Activated T-cell treated with anti-CD3 and anti-CD28 coated beads for 1 hour (primary cell): Measurements from ENCODE around the gene HPCAL1.

ENCODE experiments used
- DNase-seq: peaks from one replicate; pipeline ENCODE4 v3.0.0-alpha.2; 2020; ENCODE audit warnings: low read depth

HPCAL1 gene

DNA sequence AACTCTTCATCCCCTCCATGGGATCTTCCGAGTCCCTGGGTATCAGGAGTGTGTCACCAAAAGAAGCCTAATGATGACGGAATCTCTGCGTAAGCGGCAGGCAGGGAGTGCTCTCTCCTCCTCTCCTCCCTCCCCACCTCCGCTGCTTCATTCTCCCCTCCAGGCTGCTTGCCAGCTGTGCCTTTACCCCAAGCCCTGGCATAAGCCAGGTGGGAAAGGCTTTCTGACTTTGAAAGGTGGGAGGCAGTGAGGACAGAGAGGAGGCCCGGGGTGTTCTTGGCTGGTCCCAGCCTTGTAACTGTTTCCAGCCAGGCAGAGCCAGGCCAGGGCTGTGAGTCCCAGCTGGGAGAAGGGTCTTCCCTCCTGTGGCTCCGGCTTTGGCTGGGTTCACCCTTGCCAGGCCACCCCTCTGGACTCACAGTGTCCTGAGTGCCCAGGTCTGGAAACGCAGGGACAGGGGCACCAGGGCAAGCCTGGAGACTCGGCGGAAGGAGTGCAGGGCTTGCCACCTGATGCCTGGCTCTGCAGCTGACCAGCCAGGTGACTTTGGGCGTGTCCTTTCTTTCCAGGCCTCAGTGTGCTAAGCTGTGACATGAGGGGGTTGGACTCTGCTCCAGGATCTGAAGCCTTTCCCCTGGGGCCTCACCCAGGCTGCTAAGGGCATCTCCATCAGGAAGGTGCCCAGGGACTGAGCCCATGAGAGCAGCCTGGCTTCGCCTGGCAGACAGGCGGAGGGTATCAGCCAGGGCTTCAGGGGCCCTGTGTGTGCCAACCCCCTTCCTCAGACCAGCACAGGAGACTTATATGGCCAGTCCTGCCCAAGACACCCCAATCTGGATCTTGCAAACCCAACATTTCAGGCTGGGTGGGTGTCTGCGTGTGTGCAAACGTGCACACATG lies 32.7 kb upstream of the HPCAL1 start:
- DNase-seq, result no peak

DNA sequence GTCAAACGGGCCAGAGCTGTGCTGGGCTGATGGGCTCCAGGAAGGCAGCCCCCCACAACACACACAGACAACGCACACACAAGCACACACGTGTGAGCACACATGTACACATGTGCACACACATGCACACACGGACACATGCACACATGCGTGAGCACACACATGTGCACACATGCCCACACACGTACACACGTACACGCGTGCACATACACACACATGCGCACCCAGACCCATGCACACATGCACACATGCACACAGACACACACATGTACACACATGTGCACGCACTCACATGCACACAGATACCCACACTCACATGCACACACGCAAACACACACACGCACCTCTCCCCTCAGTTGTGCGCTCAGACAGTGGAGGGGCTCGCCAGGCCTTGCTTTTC lies 31.2 kb upstream of the HPCAL1 start:
- DNase-seq, result no peak

DNA sequence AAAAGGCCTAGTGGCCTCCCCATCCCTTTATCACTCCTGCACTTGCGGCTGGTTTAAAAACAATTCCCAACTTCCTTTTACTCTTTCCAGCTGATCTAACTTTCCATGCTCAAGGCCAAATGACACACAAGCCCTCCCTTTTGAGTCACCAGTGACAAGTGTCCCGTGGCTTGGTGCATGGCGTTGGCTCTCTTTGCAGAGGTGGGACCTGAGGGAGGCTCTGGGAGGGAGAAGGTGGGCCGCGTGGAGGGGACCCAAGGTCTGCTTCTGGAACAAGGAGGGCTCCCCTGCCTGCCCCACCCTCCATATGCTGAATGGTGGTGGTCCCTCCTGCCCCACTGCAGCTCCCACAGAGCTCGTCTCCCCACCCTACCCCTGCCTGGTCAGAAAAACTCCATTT lies 30.8 kb upstream of the HPCAL1 start:
- no peak for DNase-seq

DNA sequence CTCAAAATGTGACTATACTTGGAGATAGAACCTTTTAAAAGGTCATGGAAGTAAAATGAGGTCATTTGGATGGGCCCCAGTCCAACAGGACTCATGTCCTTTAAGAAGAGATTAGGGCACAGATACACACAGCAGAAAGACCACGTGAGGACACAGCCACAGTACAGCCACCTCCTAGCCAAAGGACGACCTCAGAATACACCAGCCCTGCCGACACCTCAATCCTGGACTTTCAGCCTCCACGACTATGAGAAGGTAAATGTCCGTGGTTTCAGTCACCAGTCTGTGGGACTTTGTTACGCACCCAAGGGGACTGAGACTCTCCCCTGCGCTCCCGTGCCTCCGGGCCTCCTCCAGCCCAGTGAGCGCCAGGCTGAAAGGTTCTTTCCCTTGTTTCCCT lies 30.2 kb upstream of the HPCAL1 start:
- DNase-seq, result no peak

DNA sequence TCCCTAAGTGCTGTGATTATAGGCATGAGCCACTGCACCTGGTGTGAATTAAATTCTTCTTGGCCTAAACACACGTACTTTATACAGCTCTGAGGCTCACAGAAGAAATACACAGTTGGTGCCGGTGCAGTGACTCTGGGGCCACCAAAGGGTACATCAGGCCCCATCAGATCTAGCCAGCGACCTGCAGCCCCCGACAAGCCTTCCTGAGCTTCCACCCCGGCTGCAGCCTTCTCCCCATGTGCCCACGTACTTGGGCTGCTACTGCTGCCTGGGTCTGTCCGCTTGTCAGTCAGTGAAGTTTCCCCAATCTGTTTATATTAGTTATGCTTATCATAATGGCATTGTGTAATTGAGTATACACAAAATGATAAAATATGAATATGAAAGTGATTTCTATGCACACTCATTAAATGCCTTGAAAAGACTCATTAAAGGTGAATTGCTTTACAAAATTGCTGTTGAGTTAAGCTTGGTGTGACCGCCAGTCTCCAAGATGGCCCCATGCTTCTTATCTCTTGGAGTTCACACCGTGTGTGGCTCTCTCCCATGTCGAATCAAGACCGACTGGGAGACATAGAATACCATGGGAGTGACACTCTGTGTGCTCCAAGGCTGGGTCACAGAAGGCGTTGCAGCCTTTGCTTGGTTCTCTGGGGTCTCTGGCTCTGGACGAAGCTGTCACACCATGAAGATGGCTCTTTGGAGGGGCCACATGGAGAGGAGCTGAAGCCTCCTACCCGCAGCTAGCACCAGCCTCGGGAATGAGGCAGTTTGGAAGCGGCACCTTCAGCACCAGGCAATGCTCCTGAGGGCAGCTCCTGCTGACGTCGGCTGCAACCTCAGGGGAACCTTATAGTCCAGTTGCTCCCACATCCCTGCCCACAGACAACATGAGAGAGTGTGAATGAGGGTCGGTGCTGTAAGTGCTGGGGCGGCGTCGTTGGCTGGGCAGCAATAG lies 29.2 kb upstream of the HPCAL1 start:
- no peak for DNase-seq

DNA sequence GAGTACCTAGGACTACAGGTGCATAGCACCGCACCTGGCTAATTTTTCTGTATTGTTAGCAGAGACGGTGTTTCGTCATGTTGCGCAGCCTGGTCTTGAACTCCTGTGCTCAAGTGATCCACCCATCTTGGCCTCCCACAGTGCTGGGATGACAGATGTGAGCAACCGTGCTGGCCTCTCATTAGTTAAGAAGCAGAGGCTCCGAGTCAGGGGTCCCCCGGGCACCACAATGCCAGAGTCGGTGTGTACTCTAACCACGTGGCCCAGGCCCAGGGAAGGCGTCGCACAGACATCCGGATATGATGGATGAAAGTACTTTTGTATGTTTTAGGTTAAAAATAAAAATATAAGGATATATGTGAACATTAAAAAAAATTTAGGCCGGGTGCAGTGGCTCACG lies 28.3 kb upstream of the HPCAL1 start:
- no peak for DNase-seq

DNA sequence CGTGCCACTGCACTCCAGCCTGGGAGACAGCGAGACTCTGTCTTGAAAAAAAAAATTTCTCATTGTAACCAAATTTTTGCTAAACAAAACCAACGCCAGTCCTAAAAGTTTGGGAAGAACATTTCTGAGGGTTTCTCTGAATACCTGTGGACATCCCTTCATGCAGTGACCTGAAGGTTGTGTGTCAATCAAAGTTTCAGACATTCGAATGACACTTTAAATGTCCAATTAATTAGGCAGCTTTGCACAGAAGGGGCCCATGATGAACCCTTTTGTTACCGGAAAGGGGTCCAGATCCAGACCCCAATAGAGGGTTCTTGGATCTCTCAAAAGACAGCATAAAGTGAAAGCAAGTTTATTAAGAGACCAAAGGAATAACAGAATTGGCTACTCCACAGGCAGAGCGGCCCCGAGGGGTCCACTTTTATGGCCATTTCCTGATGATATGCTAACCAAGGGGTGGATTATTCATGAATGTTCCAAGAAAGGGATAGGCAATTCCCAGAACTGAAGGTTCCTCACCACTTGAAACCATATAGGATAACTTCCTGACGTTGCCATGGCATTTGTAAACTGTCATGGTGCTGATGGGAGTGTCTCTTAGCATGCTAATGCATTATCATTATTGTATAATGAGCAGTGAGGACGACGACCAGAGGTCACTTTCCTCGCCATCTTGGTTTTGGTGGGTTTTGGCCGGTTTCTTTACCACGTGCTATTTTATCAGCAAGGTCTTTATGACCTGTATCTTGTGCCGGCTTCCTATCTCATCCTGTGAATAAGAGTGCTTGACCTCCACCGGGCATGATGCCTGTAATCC lies 27.5 kb upstream of the HPCAL1 start:
- DNase-seq, result no peak

DNA sequence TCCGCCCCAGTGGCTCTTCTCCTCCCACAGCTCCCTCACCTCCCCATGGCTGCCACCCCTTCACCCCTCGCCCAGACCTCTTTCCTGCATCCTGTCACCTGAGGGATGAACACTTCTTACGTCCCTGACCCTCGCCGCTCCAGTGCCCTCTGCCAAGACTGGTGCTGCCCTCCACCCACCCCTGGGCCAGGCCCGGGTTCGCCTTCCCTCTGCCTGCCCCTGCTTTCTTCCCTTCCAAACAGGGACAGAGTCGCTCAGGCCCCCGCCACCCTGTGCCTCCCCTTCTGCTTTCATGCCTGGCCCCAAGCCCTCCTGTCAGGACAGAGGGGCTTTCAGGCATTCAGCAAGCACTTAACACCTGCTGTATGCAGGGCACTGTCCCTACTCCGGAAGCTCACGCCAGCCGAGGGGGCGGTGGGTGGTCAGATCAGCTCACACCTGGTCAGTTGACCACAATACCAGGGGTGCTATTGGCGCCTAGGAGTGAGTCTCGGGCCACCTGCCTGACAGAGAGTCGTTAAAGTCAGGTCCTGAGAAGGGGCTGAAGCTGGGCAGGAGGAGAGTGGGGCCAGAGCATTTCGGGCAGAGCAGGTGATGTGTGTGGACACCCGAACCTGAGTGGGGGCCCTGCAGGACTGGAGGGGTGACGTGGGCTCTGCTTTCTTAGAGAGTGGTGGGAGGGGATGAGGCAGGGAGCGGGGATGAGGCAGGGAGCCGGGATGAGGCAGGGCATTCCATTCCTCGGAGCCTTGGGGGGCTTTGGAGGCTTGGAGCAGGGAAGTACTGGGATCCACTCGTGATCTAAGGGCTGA lies 26.0 kb upstream of the HPCAL1 start:
- DNase-seq, result no peak

DNA sequence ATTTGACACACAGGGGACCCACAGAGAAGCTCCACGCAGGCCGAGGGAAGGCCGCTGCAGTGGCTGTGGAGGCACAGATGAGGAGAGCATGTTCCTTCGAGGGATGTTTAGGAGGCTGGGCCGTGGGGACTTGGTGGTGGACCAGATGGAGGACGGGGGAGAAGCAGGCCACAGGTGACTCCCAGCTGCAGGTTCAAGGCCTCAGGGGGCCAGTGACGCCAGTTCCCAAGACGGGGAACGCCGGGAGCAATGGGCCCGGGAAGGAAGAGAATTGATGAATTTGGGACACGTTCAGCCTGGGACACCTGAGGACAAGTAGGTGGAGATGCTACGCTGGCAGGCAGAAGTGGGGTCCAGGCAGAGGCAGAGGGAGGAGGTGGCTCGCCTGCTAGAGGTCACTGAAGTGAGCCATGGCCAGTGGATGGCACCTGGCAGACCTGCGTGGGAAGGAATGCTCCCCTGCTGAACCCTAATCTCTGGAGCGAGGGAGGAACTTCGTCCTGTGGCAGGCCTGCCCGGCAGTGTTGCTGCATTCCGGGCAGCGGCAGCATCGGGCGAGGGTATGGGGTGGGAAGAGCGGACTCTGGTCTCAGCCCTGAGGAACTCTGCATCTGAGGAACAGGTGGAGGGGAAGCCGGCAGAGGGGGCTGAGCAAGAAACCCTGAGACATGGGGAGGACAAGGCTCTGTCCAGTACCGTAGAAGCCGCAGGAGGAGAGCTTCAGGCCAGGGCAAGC lies 25.2 kb upstream of the HPCAL1 start:
- DNase-seq, result no peak

DNA sequence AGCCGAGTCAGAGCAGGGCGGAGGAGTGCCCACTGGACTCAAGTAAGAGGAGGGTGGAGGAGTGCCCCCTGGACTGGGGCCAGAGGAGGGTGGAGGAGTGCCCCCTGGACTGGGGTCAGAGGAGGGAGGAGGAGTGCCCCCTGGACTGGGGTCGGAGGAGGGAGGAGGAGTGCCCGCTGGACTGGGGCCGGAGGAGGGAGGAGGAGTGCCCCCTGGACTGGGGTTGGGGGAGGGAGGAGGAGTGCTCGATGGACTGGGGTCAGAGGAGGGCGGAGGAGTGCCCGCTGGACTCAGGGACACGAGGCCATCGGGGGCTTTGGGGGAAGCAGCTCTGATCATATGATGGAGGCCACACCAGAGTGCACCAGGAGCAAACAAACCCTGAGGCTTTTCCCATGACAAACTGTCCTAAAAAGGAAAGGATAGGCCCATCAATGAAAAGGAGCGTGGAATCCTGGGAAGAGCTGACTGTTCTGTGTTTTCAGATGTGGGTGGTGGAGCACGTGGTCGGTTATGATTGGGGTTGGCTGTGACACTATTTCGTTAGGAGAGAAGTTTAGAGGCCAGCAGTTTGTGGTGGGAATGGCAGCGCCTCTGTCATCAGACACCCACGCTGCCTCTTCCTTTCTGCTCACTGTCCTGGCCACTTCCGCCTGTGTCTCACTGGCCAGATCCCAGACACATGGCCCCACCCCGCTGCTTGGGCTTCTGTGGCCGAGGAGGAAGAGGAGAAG lies 24.5 kb upstream of the HPCAL1 start:
- no peak for DNase-seq

DNA sequence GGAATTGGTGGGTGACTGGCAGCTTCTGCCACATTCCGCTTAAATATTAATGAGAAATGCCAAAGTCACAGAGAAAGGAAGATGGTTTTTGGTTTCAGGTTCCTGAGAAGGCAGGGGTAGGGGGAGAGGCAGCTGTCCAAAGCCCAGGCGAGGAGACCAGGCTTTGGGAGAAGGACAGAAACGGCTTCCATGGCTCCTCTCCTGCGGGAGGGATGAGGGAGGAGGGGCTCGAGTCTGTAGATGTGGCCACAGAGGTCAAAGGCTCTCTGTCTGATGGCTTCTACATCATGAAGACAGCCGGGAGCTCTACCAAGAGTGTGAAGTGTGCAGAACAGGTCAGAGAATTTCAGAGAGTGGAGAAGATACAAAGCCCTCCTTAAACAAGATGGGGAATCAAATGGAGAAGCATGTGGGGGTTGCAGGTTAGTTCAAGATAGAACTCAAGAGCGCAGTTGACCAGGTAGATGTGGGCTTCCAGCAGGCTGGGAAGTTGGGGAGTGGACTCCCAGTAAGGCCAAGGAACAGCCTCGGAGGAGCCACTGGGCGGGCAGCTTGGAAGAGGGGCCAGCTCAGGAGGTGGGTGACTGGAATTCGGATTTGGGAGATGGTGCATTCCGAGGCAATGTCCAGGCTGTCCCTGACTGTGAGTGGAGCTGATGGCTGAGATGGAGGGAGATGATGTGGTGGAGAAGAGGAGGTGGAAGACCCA lies 23.8 kb upstream of the HPCAL1 start:
- no peak for DNase-seq

DNA sequence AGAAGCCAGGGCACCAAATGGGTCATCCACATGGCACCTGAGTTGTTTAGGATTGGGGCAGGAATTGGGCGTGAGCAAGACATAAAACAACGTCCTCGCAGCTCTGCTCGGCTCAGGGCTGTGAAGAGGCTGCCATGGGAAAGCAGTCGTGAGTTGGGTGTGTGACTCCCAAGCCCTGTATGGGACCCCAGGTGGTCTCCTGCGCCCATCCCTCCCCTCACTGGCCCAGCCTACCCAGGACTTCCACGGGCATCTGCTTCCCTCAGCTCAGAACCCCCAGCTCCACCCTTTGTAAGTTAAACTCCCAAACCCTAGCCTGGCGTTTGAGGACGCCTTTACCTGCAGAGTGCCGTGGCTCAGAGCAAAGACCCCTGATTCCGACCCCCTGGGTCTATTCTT lies 23.2 kb upstream of the HPCAL1 start:
- DNase-seq, result no peak

DNA sequence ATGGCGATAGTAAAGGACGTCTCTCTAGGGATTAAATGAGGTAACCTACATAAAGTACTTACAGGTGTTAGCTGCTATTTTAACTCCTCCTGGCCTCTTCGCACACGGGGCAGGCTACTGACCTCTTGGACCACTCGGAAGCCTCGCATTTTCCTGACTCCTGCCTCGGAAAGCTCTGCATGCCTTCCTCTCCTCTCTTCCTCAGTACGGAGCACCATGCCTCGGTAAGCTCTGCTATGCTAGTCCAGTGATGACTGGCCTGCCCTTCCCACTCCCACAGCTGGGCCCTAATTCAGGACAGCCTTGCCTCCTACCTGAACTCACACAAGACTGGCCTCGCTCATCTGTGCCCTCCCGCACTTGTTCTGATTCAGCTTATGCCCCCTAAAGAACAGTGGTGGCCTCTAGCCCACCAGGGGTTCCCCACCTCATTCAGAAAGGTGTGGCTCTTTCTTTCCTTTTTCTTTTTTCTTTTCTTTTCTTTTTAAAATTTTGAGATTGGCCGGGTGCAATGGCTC lies 22.7 kb upstream of the HPCAL1 start:
- no peak for DNase-seq

DNA sequence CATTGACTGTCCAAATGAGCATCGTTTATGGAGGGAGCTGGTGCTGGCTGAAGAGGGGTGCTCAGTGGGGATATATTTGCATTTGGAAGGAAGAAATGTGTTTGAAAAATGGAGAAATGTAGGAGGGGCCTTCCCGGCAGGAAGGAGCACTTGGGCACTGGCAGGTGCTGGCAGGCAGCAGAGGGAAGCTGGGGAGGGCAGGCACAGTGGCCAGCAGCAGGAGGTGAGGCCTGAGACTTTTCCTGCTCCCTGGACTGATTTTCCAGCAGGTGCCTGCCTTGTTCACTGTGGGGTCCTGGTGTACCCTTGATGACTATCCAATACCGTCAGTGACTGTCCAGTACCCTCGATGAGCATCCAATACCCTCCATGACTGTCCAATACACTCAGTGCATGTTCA lies 20.8 kb upstream of the HPCAL1 start:
- no peak for DNase-seq

DNA sequence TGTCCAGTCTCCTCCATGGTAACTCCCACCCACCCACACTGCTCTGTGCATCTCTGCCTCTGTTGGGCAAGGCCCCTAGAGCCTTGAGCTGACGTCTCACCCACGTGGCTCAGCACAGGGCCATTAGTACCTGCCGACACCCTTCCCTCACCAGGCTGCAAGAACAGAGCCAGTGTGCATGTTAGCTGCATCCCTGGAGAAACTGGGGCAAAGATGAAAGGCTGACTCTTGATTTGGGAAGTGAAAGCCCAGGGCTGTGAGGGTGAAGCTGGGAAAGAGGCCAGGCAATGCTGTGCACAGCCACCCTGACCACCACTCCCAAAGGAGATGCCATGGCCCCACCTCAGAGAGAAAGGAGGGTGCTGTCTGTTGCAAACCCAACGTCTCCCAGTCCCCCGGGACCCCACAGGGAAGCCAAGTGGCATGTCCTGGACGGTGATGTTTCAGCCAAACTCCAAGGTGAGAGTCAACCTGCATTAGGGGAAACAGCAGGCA lies 20.0 kb upstream of the HPCAL1 start:
- no peak for DNase-seq

DNA sequence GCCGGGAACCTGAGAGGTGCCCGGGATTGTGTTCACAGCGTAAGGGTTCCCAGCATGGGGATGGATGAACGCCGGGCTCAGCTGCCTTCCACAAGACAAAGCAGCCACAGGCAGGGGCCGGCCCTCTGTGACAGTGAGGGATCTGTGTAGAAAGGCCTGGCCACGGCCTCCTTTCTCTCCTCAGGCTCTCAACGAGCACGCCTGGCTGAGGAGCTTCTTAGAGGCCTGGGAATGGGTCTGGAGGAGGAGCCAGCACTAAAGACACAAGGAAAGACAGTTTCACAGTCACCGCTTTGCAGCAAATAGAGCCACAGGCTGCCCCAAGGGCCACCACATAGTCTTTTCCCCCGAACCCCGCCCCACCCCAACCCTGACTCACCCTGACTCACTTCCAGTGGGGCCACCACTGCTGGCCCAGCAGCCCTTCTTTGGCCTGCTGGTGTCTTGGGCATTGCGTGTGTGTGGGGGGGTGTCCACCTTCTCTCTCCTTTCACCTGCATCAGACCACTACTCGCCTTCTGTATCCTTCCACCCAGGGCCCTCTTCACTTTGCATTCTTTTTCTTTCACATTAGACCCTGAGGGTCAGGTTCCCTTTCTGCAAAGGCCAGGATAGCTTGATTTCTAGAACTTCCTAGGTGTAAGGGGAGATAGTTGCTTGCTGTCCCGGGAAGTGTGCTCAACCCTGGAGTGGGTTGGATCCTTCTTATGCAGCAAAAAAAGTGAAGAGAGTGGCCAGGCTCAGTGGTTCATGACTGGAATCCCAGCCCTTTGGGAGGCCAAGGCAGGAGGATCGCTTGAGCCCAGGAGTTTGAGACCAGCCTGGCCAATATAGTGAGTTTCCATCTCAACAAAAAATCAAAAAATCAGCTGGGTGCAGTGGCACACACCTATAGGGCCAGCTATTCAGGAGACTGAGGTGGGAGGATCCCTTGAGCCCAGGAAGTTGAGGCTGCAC lies 19.3 kb upstream of the HPCAL1 start:
- DNase-seq, result no peak

DNA sequence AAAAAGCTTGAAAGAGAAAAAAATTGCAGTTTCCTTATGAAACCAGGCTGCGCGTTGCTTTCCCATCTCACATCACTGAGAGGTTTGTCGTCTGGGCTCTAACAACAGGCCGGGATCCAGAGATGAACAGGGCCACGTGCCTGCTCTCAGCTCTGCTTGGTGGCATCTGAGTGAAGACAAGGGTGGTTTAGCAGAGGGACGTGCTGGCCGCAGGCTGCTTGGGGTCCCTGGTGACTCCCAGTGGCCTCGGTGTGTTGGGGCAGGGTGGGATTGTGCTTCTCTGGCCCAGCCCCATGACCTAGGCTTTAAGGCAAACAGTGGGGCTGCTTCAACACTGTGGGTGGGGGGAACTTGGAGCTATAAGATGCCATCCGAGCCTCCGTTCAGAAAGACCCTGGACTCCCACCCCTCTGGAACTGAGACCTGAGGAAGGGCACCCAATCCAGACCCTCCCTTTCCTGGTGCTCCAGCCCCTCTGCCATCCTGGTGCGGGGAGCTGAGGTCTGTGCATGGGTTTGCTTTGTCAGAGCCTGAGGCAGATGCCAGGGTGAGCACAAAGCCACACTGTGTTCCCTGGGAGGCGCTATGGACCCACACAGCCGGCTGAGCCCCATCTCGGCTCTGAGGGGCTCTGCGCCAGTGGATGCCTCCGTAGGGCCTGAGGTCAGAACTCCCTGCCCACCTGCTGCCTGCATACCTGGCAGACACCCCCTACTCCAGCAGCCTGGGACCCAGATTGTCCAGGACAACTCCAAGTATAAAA lies 18.4 kb upstream of the HPCAL1 start:
- DNase-seq, result no peak
